Uterus (tissue), 4 donors: ENCODE data around the gene ANXA10. TPM values are rescaled to one million over a fixed set of nuclear protein-coding genes. Genes with fewer than 3 reads are reported as not detected.

ENCODE experiments used
- DNase-seq, 2 donors: peaks; one replicate each; pipeline ENCODE4 v3.0.0-alpha.2; 2019 to 2020
- H3K27ac ChIP-seq, 2 donors: fragments of 200-600 bp; sonication (generic); 1 replicate in 1 of 2; 2 replicates in 1 of 2; pipeline ENCODE4 v1.5.1; 2016 to 2018
- H3K27me3 ChIP-seq, 2 donors: fragments of 200-600 bp; sonication (generic); one replicate each; pipeline ENCODE4 v1.5.1; 2018 to 2019; ENCODE audit warnings: control low read depth in 1 of 2
- H3K36me3 ChIP-seq, 2 donors: fragments of 200-600 bp; sonication (generic); one replicate each; pipeline ENCODE4 v1.5.1; 2019; ENCODE audit warnings: control low read depth in 1 of 2
- H3K4me1 ChIP-seq, 2 donors: fragments of 200-600 bp; sonication (generic); one replicate each; pipeline ENCODE4 v1.5.1; 2018 to 2019; ENCODE audit warnings: control low read depth in 1 of 2
- H3K4me3 ChIP-seq, 2 donors: fragments of 200-600 bp; sonication (generic); 1 replicate in 1 of 2; 2 replicates in 1 of 2; pipeline ENCODE4 v1.5.1; 2018 to 2019; ENCODE audit warnings: mild to moderate bottlenecking in 1 of 2
- H3K9me3 ChIP-seq, 2 donors: fragments of 200-600 bp; sonication (generic); one replicate each; pipeline ENCODE4 v1.5.1; 2019; ENCODE audit warnings: control low read depth in 1 of 2
- CTCF ChIP-seq, 4 experiments: fragments of 200-600 bp in 2 of 4; fragments of 450-650 bp in 2 of 4; sonication (generic) in 2 of 4; IDR thresholded peaks; one replicate each; pipeline ENCODE4 v1.5.1; 2016 to 2019; ENCODE audit warnings: antibody characterized with exemption in 4 of 4, mild to moderate bottlenecking in 2 of 4, moderate library complexity in 1 of 4
- POLR2A ChIP-seq, 2 donors: fragments of 450-650 bp; IDR thresholded peaks; one replicate each; pipeline ENCODE4 v1.6.1; 2016; ENCODE audit warnings: antibody characterized with exemption in 2 of 2, mild to moderate bottlenecking in 1 of 2, moderate library complexity in 1 of 2
- intact Hi-C: fragments of 100-400 bp; cut with DNase I; formaldehyde crosslinking; loops from one replicate; pipeline ENCODE4 v1.15.1; 2023; ENCODE audit warnings: low total_unique reads
- total RNA-seq, 4 donors: library from RNA; depleted of rRNA in 3 of 4; stranded (reverse); fragments of >200 nt in 3 of 4; gene quantifications; one replicate each; pipeline versions ENCODE4 v1.1.0 to v1.2.4, GENCODE V29; 2014 to 2023
- donor health status: DM: yes; HTN: yes; CAD: no.

Gene ANXA10
- total RNA-seq, 4 donors from 2014 or later = not detected

- H3K36me3 ChIP-seq = no peaks in the 10 kb centered on the region
- H3K9me3 ChIP-seq = no peaks in the 10 kb centered on the region
- DNase-seq = no peak
- H3K27ac ChIP-seq = no peak overlapping the region
- H3K4me1 ChIP-seq = no peaks in the 10 kb centered on the region
- TF ChIP-seq CTCF (IDR thresholded peaks at IDR 0.05) = no peak
- no peak for TF ChIP-seq POLR2A (IDR thresholded peaks at IDR 0.05)
- intact Hi-C loops = no loop called here
- no peak overlapping the region for H3K4me3 ChIP-seq
- no peaks in the 10 kb centered on the region for H3K27me3 ChIP-seq
These were observed 128.6 kb downstream of the ANXA10 start for GRCh38 chr4:168220893-168221292.

GRCh38 chr4:168221301-168221700, 129.0 kb downstream of the ANXA10 start:
- Histone ChIP-seq H3K9me3 (no peaks in the 10 kb centered on the region), H3K27me3 (no peaks in the 10 kb centered on the region), H3K4me3 (no peak overlapping the region), H3K27ac (no peak overlapping the region), H3K4me1 (no peaks in the 10 kb centered on the region), H3K36me3 (no peaks in the 10 kb centered on the region)
- intact Hi-C loops = no loop called here
- TF ChIP-seq CTCF (IDR thresholded peaks at IDR 0.05) (no peak), POLR2A (IDR thresholded peaks at IDR 0.05) (no peak)
- no peak for DNase-seq

Other genes starting within 250 kb of the ANXA10 start
- gene DDX60, start 226.2 kb downstream of the ANXA10 start, total RNA-seq = 10 to 100 TPM in 3 of 4 donors, 1 to 10 TPM in 1; 10.0 to 45.1 (median 27.3) TPM